HG03135 (cell line): ENCODE measurements around the gene TLR5.

Source experiments
- ATAC-seq: cut with Tn5 transposase; IDR thresholded peaks from one replicate; pipeline ENCODE4 v1.9.1; 2021; ENCODE audit warnings: mild to moderate bottlenecking, moderate library complexity; ENCODE audit not compliant: unreplicated experiment

The TLR5 gene

GRCh38 chr1:223074445-223075300 is 68.4 kb downstream of the TLR5 start:
- no peak for ATAC-seq

GRCh38 chr1:223068900-223069665 is 74.0 kb downstream of the TLR5 start:
- ATAC-seq, result no peak

DNA sequence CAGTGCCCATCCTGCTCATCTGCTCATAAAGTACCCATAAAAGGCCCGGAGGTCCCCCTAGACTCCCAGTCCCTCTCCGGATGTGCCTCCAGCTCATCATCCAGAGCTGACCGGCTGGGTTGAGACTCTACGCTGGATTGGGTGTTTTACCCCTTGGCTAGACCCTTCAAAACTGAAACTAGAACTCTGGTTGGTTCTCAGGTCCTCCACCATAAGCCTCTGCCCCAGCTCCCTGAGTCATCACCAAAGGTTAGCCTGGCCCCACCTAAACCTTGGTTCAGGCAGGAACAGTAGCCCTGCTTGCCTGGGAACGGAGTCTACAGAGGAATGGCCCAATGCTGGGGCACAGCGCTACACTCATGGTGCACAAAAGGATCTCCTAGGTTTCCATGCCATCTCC is 75.1 kb downstream of the TLR5 start:
- no peak for ATAC-seq

GRCh38 chr1:223066415-223066814 is 76.6 kb downstream of the TLR5 start:
- ATAC-seq, result no peak

DNA sequence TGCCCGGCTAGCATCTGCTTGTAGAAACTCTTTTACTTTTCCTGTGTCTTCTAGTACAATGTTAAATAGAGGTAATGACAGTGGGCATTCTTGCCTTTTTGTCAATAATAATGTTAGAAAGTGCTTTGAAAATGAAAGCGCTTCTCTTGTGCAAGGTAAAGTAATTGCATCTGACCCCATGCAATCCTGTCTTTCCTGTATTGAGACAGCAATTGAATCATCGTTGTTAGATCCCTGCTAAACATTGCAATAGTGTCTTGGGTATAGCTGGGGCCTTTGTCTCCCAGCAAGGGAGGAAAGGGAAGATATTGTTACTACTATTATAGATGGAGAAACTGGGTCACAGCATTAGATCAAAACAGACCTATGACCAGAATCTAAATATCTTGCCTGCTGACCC is 80.9 kb downstream of the TLR5 start:
- ATAC-seq, result no peak

GRCh38 chr1:223059526-223059925 is 83.5 kb downstream of the TLR5 start:
- no peak for ATAC-seq
